Subcutaneous abdominal adipose tissue (tissue), 5 donors: ENCODE results near the gene GAS6.

Source experiments
- H3K27ac ChIP-seq: one replicate; pipeline ENCODE4 v1.7.0; 2013; ENCODE audit warnings: low read depth, mild to moderate bottlenecking, inconsistent platforms, low read length, moderate library complexity
- H3K27me3 ChIP-seq, 5 donors: one replicate each; pipeline ENCODE4 v1.7.0; 2013; ENCODE audit warnings: low read length in 5 of 5, inconsistent platforms in 1 of 5; ENCODE audit not compliant: control insufficient read depth in 5 of 5, insufficient read depth in 4 of 5
- H3K36me3 ChIP-seq, 5 donors: one replicate each; pipeline ENCODE4 v1.7.0; 2013; ENCODE audit warnings: low read length in 5 of 5; ENCODE audit not compliant: control insufficient read depth in 5 of 5, insufficient read depth in 5 of 5
- H3K4me1 ChIP-seq, 5 donors: one replicate each; pipeline ENCODE4 v1.7.0; 2013; ENCODE audit warnings: low read length in 5 of 5, mild to moderate bottlenecking in 3 of 5, moderate library complexity in 1 of 5; ENCODE audit not compliant: control insufficient read depth in 5 of 5, insufficient read depth in 5 of 5
- H3K4me3 ChIP-seq, 5 donors: one replicate each; pipeline ENCODE4 v1.7.0; 2013; ENCODE audit warnings: low read length in 5 of 5, low read depth in 1 of 5
- H3K9ac ChIP-seq, 5 donors: one replicate each; pipeline ENCODE4 v1.7.0; 2013; ENCODE audit warnings: low read length in 5 of 5, mild to moderate bottlenecking in 4 of 5, moderate library complexity in 3 of 5
- H3K9me3 ChIP-seq, 5 donors: one replicate each; pipeline ENCODE4 v1.7.0; 2013; ENCODE audit warnings: low read length in 5 of 5; ENCODE audit not compliant: control insufficient read depth in 5 of 5
- donor health status: healthy.
- donor health status: healthy.
- donor health status: healthy.
- donor health status: healthy.
- donor health status: healthy.

Gene GAS6

DNA sequence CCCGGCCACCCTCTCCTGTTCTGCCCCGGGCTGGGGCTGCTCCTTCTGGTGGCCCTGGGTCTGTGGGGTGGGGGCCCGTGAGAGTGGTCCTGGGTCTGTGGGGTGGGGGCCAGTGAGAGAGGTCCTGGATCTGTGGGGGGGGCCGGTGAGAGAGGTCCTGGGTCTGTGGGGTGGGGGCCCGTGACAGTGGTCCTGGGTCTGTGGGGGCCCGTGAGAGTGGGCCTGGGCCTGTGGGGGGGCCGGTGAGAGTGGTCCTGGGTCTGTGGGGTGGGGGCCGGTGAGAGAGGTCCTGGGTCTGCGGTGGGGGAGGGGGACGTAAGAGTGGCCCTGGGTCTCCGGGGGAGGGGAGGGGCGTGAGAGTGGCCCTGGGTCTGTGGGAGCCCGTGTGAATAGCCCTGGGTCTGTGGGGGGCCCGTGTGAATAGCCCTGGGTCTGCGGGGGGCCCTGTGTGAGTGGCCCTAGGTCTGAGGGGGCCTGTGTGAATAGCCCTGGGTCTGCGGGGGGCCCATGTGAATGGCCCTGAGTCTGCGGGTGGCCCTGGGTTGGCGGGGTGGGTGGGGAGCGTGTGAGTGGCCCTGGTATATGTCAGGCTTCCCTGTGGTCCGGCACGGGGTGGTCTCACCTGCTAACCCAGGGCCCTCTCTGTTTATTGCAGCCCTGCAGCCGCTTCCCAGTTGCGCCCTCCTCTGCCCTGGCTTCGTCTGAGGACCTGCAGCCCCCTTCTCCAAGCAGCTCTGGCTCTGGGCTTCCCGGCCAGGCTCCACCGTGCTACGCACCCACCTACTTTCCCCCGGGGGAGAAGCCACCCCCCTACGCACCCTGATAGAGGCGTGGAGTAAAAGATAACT is 52.6 kb downstream of the GAS6 start:
- H3K27me3 ChIP-seq: peaks cover 0 to 11% (median 3%) of the 10 kb centered on the region in 5 donors
- no peak overlapping the region for H3K27ac ChIP-seq
- H3K4me1 ChIP-seq: peaks cover 0 to 27% (median 8%) of the 10 kb centered on the region in 5 donors
- no peak overlapping the region for H3K9ac ChIP-seq
- H3K36me3 ChIP-seq: peaks cover 0 to 4% (median 0%) of the 10 kb centered on the region in 5 donors
- peaks cover 0 to 14% (median 7%) of the 10 kb centered on the region in 5 donors for H3K9me3 ChIP-seq
- H3K4me3 ChIP-seq: no peak overlapping the region

DNA sequence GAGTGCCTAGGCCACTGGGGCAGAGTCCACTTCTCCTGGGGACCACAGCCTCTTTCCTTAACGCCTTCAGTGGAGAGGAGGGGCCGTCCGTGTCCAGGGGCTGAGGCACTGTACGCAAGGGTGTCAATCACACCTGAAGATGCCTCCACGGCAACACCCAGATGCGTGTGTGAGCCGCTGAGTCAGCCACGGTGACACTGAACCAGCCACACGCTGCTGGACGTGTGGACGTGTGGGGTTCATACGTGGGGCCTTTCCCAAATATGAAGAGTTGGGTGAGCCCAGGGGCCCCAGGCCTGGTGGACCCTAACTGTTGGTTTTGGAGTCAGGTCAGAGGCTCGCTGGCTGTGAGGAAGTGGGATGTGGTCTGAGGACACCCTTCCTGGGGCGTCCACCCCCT is 53.2 kb downstream of the GAS6 start:
- Histone ChIP-seq H3K27me3 (peaks cover 0 to 9% (median 3%) of the 10 kb centered on the region in 5 donors), H3K27ac (no peak overlapping the region), H3K36me3 (peaks cover 0 to 7% (median 0%) of the 10 kb centered on the region in 5 donors), H3K4me1 (peaks cover 0 to 20% (median under 1%) of the 10 kb centered on the region in 5 donors), H3K9me3 (peaks cover 0 to 14% (median 7%) of the 10 kb centered on the region in 5 donors), H3K4me3 (no peak overlapping the region), H3K9ac (no peak overlapping the region)

DNA sequence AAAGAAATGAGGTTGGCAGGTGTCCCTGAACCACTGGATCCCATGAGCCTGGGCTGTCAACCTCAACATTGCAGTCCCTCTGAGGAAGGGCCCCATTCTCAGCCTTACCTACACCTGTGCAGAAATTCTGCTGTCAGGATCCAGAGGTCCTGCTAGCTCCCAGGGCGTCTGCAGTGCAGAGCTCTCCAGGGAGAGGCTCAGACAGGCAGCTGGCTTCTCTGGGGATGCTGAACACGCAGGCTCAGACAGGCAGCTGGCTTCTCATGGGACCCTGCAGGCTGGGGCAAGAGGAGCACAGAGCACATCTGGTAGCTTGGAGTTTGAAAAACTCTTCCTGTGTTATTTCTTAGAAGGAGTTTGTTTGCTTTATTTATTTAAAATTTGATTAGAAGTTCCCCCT is 53.9 kb downstream of the GAS6 start:
- peaks cover 0 to 7% (median 0%) of the 10 kb centered on the region in 5 donors for H3K36me3 ChIP-seq
- no peak overlapping the region for H3K4me3 ChIP-seq
- H3K9me3 ChIP-seq: peaks cover 0 to 14% (median 7%) of the 10 kb centered on the region in 5 donors
- peaks cover 0 to 16% (median 0%) of the 10 kb centered on the region in 5 donors for H3K4me1 ChIP-seq
- no peak overlapping the region for H3K9ac ChIP-seq
- peaks cover 0 to 6% (median under 1%) of the 10 kb centered on the region in 5 donors for H3K27me3 ChIP-seq
- H3K27ac ChIP-seq: no peak overlapping the region

DNA sequence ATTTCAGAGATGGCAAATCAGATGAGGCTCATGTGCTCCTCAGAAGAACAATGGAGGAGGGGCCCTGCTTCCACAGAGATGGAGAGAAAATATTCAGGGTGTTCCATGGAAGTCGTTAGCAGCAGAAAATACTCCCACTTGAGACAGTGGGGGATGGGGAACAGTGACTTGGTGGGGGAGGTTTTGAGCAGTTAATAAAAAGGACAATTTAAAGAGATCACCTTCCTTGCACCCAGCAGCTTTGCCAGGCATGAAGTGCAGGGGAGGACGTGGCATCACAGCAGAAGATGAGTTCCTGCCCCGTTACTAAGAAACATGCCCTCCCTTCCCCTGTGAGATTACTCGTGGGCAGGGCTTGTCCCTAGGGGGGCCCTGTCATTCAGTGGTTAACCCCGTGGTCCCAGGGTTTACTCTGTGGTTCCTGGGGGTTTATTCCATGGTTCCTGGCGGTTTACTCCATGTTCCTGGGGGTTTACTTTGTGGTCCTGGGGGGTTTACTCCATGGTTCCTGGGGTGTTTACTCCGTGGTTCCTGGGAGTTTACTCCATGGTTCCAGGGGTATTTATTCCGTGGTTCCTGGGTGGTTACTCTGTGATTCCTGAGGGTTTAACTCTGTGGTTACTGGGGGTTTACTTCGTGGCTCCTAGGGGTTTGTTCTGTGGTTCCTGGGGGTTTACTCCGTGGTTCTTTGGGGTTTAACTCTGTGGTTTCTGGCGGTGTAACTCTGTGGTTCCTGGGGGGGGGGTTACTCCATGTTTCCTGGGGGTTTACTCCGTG is 55.6 kb downstream of the GAS6 start:
- Histone ChIP-seq H3K27ac (no peak overlapping the region), H3K4me3 (no peak overlapping the region), H3K9me3 (peaks cover 0 to 14% (median 7%) of the 10 kb centered on the region in 5 donors), H3K4me1 (peaks cover 0 to 2% (median 0%) of the 10 kb centered on the region in 5 donors), H3K27me3 (peaks cover 0 to 3% (median 0%) of the 10 kb centered on the region in 5 donors), H3K9ac (no peak overlapping the region), H3K36me3 (peaks cover 0 to 7% (median 0%) of the 10 kb centered on the region in 5 donors)

DNA sequence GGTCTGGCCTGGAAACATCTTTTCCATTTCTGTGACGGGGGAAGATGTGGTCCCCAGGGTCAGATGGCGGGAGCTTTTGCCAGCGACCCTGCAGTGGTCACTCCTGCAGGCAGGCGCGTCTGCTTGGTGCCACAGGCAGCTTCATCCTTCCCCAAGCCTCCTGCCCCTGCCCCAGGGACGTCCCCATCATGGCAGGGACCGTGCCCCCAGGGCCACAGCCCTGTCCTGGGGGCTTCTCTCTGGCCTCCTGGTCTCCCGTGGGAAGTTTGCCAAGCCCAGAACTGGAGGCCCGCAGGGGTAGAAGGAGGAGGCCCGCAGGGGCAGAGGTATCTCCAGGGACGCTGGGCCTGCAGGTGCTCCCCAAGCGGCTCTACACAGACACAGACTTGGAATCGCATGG is 57.4 kb downstream of the GAS6 start:
- Histone ChIP-seq H3K27me3 (peaks cover 0 to 3% (median 0%) of the 10 kb centered on the region in 5 donors), H3K36me3 (peaks cover 0 to 7% (median 0%) of the 10 kb centered on the region in 5 donors), H3K27ac (no peak overlapping the region), H3K9ac (no peak overlapping the region), H3K4me3 (no peak overlapping the region), H3K4me1 (peaks cover 0 to 8% (median 0%) of the 10 kb centered on the region in 5 donors), H3K9me3 (peaks cover 0 to 14% (median 7%) of the 10 kb centered on the region in 5 donors)

DNA sequence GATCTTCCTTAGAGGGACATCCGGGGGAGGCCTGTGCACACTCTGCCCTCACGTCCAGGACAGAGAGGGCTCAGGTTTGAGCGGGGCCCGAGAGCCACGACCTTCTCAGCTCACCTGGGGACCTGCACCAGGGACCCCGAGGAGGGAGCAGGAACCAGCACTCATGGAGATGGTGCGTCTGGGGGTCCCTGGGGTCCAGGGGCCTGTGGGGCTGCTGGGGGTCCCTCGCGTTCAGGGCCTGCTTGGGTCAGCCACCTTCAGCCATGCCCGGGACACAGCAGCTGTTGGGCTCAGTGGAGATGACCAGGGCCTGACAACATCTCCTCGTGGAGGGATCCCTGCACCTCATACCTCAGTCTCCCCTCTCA is 57.8 kb downstream of the GAS6 start:
- H3K4me1 ChIP-seq: peaks cover 0 to 8% (median 0%) of the 10 kb centered on the region in 5 donors
- no peak overlapping the region for H3K27ac ChIP-seq
- peaks cover 0 to 7% (median 0%) of the 10 kb centered on the region in 5 donors for H3K36me3 ChIP-seq
- peaks cover 0 to 14% (median 7%) of the 10 kb centered on the region in 5 donors for H3K9me3 ChIP-seq
- H3K27me3 ChIP-seq: peaks cover 0 to 5% (median 0%) of the 10 kb centered on the region in 5 donors
- no peak overlapping the region for H3K9ac ChIP-seq
- H3K4me3 ChIP-seq: no peak overlapping the region

DNA sequence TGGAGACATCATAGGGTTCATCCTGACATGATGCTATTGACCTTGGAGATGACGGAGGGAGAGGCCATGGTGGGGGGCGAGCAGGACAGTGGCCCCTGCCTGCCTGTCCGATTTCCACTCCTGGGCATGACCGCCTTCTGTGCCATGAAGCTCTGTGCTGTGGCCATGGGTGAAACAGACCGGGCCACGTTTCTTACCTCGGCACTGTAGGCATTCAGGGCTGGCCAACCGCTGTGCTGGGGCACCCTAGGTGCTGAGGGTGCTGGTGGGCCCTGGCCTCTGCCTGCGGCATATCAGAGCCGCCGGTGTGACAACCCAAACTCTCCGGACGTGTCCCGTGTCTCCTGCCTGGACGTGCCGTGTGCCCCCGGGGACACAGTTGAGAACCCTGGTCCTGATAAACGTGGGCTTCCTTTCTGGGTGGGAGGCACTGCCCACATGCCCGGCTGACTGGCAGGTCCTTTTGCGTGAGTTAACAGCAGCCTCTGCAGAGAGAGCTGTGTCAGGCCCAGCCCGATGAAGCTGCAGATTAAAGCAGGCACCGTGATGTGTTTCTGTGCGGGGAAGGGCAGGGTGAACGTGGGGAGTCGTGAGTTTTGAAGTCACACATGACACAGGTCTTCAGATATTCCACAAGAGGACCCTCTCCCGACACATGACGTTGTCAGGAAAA is 58.3 kb downstream of the GAS6 start:
- peaks cover 0 to 14% (median 7%) of the 10 kb centered on the region in 5 donors for H3K9me3 ChIP-seq
- H3K36me3 ChIP-seq: peaks cover 0 to 7% (median 0%) of the 10 kb centered on the region in 5 donors
- H3K27ac ChIP-seq: no peak overlapping the region
- H3K4me1 ChIP-seq: peaks cover 0 to 8% (median 0%) of the 10 kb centered on the region in 5 donors
- H3K9ac ChIP-seq: no peak overlapping the region
- peaks cover 0 to 6% (median 0%) of the 10 kb centered on the region in 5 donors for H3K27me3 ChIP-seq
- no peak overlapping the region for H3K4me3 ChIP-seq

DNA sequence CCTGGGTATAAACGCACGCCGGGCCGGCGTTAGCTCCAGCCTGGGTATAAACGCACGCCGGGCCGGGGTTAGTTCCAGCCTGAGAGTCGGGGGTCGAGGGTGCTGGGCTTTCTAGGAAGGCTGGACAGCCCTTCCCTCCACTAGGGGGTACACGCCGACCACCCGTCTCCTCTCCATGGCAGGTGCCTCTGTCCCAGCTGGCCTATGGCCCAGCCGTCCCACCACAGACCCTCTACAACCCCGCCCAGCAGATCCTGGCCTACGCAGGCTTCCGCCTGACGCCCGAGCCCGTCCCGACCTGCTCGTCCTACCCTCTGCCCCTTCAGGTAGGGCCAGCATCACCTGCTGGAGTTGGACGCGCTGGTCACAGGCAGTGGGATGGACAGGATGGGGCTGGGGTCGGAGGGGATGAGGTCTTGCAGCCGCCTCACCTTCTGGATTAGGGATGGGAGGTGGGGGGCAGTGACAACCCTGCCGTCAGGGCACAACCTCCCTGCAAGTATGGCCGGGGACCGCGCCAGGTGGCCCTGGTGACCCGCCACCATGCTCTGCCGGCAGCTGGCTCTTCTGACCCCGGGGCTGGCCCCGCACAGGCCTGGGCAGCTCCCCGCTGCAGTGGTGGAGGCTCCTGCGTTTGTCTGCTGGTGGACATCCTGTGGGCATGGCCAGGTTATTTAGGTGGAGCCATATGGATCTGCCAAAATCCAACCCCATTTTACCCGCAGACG is 59.0 kb downstream of the GAS6 start:
- H3K4me1 ChIP-seq: peaks cover 0 to 8% (median 0%) of the 10 kb centered on the region in 5 donors
- H3K9me3 ChIP-seq: peaks cover 0 to 14% (median 7%) of the 10 kb centered on the region in 5 donors
- H3K27ac ChIP-seq: no peak overlapping the region
- no peak overlapping the region for H3K4me3 ChIP-seq
- H3K36me3 ChIP-seq: peaks cover 0 to 6% (median 0%) of the 10 kb centered on the region in 5 donors
- H3K9ac ChIP-seq: no peak overlapping the region
- peaks cover 0 to 7% (median 0%) of the 10 kb centered on the region in 5 donors for H3K27me3 ChIP-seq
